CD4-positive, alpha-beta T cell treated with Interleukin-6 for 4 hours (primary cell): ENCODE results near the gene PPARG.
"Not testable (repeated sequence)": the region's sequence is repeated elsewhere in the genome, so short reads cannot be mapped to it uniquely, and the experiment has no call there.

Experiments
- DNase-seq: peaks from one replicate; pipeline ENCODE4 v3.0.0-alpha.2; 2020; ENCODE audit warnings: mixed read lengths

The PPARG gene

GRCh38 chr3:12288182-12289129, at the start of gene PPARG:
PPARG (plus strand) TSS chr3:12289070; CDS start chr3:12379712, 90,642 bp downstream.
- no peak for DNase-seq

GRCh38 chr3:12239301-12239700, 49.6 kb upstream of the PPARG start:
- DNase-seq, result no peak

DNA sequence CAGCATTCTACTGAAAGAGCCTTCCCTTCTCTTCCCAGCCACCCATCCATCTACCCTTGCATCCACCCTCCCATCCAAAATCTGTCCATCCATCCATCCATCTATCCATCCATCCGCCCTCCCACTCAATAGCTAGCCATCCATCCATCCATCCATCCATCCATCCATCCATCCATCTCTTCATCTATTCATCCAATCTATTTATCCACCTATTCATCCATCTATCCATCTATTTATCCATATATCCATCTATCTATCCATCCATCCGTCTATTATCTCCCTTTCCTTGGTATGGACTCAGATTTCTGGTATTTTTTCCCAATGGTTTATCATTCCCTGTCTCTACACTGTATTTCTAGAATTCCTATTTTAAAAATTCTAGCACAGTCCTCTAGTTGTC, 46.1 kb upstream of the PPARG start:
- no peak for DNase-seq

DNA sequence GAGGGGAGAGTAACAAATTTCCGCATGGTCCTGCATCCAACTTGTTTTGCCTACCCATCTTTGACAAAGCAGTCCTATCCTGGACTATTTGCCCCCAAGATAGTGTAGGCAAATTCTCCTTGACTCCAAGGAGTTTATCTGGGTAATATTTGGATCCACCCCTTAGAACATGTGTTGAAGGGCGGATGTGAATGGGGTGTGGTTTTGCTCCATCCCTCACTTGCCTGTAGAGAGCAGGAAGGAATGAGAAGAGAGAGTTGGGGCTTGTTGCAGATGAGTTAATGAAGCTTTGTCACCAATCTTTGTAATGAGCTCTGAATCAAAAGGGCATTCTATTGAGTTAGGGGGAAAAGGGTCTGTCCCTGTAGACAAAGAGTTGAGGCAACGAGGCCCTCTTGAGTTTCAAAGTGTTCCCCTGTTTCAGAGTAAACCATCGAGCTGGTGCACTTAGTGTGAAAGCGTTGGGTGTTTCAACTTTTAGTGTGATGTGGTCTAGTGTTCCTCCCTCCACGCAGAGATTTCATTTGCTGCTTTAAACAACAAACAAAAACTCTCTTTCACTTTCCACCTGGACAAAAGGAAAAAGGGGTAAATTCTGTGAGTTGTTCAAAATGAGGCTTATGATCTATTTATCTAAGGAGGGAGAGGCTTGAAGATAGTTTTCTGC, 42.2 kb upstream of the PPARG start:
- DNase-seq, result no peak

DNA sequence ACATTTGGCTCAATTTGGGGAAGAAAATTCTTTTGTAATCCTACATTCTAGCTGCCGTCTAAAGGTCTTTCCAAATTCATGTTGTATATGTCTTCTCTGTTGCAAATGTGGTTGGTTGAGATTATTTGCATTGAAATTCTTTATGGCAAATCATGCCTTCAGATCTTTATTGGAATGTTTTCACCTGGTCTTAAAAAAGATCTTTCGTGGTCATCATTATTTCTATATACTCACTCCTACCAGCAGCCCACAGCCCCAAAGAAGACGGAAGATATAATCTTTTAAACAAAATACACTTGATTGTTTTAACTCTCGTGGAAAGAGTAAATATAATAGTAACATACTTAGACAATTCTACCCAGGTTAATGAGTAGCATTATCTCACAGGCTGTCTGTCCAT, 41.5 kb upstream of the PPARG start:
- DNase-seq, result no peak

DNA sequence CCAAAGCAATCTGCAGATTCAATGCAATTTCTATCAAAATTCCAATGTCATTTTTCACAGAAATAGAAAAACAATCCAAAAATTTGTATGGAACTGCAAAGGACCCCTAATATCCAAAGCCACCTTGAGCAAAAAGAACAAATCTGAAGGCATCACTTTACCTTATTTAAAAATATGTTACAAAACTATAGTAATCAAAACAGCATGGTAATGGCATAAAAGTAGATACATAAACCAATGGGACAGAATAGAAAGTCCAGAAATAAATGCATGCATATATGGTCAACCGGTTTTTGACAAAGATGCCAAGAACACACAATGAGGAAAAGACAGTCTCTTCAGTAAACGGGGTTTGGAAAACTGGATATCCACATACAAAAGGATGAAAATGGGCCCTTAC, 39.4 kb upstream of the PPARG start:
- DNase-seq, result no peak

- DNase-seq, result no peak
These were observed 36.0 kb upstream of the PPARG start for GRCh38 chr3:12252889-12253288.

- no peak for DNase-seq
These were observed 35.1 kb upstream of the PPARG start for GRCh38 chr3:12253516-12254343.

- DNase-seq, result no peak
These were observed 33.5 kb upstream of the PPARG start for GRCh38 chr3:12255393-12255792.

DNA sequence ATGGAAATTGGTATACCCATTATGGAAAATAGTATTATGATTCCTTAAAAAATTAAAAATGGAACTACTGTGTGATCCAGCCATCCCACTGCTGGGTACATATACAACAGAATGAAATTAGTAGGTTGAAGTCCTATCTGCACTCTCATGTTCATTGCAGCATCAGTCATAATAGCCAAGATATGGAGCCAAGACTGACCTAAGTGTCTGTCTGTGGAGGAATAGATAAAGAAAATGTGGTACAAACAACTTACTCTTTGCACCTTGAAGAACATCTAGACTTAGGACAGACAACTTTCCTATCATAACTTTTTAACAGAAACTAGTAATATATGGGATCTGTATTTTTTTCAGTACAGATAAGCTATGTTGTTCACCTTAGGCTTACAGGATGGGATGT, 30.0 kb upstream of the PPARG start:
- no peak for DNase-seq

- not testable (repeated sequence) for DNase-seq
These were observed 26.7 kb upstream of the PPARG start for GRCh38 chr3:12262173-12262572.

GRCh38 chr3:12265508-12265907, 23.4 kb upstream of the PPARG start:
- no peak for DNase-seq

DNA sequence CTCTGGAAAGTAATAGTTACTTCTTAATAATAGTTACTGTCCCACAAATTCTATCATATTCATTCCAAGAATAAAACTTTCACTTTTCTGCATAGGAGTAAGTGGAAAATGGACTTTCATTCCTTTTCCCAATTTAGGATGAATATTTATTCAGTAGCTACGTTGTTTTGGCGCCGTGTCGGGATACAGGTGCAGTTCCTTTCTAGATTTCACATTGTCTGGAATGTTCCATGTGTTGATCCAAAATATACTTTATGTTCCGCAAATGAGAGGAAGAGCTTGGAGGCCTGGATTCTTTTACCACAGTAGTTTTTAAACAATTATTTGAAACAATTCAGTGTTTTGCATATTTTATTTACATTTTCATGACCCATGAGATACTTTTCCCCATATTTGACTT, 22.8 kb upstream of the PPARG start:
- DNase-seq, result no peak

DNA sequence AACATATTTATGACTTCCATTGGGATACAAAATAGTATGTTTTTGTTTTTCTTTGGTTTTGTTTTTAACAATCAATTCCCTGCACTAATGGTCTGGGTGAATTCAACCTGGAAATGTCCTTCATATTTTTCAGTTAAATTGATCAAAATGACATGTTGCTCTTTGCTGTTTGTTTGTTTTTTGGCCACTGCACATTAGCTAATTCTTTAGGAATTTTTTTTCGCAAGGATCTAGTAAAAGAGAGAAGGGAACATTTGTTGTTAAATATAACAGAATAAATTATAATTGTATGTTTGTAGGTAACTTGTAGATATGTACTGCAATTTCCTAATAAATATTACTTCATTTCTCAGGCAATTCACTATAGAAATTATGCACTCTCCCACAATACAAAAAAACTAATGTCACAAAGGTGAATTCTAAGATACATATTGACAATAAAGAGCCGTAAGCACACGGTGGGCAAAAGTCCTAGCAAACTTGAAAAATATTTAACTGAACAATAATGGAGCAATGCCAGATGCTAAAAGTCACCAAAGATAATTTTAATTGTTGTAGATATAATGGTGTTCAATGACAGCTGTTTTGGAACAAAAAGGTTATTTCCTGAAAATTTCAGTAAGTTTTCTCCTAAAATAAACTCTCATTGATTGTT, 21.4 kb upstream of the PPARG start:
- no peak for DNase-seq

- DNase-seq, result no peak
These were observed 20.7 kb upstream of the PPARG start for GRCh38 chr3:12268049-12268735.

DNA sequence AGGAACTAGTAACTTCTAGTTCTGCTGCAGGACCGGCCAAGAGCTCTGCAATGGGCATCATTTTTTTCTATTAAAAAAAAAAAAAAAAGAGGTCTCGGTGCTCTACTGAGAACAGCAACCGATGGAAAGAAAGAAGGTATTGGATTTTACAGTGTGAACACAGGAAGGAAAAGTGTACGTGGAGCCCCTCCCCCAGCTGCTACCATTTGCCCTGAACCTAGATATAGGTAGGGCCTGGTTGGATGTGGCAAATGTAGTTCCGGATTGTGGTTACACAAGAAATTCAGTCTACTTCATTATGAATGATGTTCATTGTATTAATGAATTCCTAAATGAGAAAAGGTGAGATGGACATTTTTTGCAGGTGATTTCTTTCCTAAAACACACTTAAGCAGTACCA, 17.9 kb upstream of the PPARG start:
- DNase-seq, result no peak

DNA sequence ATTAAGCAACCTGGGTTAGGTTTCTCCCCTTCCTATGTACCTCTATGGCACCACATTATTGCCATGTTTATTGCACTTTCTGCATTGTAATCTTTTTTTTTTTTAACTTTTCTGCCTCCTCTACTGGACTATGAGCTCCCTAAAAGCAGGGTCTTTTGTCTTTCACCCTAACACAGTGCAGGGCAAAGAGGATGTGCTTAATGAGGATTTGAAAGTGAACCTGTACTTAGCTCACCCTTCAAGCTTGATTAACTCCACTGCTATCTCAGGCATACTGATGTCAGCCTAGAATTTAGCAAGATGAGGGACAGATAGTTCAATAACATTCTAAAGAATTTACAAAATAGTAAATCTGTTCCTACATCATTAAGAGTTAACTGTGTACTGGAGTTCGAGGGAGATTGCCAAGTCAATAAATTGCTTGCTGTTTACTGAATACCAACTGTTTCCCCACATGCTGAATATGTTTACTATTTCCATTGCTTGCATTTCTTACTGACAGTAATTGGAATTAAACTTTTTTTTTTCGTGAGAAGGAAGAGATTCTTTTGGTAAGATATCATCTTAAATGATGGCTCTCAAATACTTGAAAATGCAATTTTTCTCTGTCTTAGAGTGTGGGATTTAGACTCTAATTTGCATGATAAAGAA, 15.7 kb upstream of the PPARG start:
- no peak for DNase-seq

DNA sequence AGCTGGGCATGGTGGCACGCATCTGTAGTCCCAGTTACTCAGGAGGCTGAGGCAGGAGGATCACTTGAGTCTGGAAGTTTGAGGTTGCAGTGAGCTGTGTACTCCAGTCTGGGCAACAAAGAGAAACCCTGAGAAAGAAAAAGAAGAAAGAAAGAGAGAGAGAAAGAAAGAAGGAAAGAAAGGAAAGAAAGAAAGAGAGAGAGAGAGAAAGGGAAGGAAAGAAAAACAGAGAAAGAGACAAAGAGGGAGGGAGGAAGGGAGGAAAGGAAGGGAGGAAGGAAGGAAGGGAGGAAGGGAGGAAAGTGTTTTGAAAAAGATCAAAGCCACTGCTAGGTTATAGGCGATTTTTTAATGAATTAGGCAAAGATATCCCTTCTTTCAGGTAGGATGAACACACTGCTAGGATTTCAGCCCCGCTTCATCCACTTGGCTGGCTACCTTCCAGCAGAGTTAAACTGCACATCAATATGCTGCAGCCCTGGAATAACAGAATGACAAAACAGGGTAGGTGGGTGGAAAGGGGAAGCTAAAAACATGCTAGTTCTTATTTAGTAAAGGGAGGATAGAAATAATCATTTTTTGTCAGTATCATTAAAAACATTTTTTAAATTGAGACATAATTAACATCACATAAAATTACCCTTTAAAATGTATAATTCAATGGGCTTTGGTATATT, 12.8 kb upstream of the PPARG start:
- no peak for DNase-seq

DNA sequence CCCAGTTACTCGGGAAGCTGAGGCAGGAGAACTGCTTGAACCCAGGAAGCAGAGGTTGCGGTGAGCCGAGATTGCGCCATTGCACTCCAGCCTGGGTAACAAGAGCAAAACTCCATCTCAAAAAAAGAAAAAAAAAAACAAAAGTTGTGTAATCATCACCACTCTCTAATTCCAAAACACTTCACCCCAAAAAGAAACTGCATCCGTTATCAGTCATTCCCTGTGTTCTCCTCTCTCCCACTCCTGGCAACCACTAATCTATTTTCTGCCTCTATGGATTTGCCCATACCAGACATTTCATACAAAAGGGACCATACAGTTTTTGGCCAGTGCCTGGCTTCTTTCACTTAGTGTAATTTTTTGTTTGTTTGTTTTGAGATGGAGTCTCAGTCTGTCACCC, 12.0 kb upstream of the PPARG start:
- not testable (repeated sequence) for DNase-seq

GRCh38 chr3:12278566-12278965, 10.3 kb upstream of the PPARG start:
- no peak for DNase-seq
